GM18519 (cell line): ENCODE data around the gene ROS1.
"Not testable (repeated sequence)": the region's sequence is repeated elsewhere in the genome, so short reads cannot be mapped to it uniquely, and the experiment has no call there.

Experiments used
- ATAC-seq: cut with Tn5 transposase; IDR thresholded peaks from one replicate; pipeline ENCODE4 v1.9.1; 2021; ENCODE audit warnings: mild to moderate bottlenecking, moderate library complexity; ENCODE audit not compliant: unreplicated experiment, low FRiP score

Gene ROS1

GRCh38 chr6:117387454-117387974 lies 38.2 kb downstream of the ROS1 start:
- ATAC-seq, result no peak

GRCh38 chr6:117384659-117385058 lies 41.1 kb downstream of the ROS1 start:
- no peak for ATAC-seq

- no peak for ATAC-seq
These were observed 44.0 kb downstream of the ROS1 start for GRCh38 chr6:117381749-117382148.

GRCh38 chr6:117380298-117380697 lies 45.4 kb downstream of the ROS1 start:
- ATAC-seq, result no peak

GRCh38 chr6:117375446-117375845 lies 50.3 kb downstream of the ROS1 start:
- ATAC-seq, result no peak

GRCh38 chr6:117373211-117373813 lies 52.4 kb downstream of the ROS1 start:
- no peak for ATAC-seq

- ATAC-seq, result not testable (repeated sequence)
These were observed 53.5 kb downstream of the ROS1 start for GRCh38 chr6:117372289-117372688.

GRCh38 chr6:117371492-117371891 lies 54.2 kb downstream of the ROS1 start:
- no peak for ATAC-seq

- ATAC-seq, result no peak
These were observed 66.2 kb downstream of the ROS1 start for GRCh38 chr6:117359581-117359980.

- no peak for ATAC-seq
These were observed 71.1 kb downstream of the ROS1 start for GRCh38 chr6:117354671-117355070.

- peak; percentile 82 for ATAC-seq
These were observed 73.2 kb downstream of the ROS1 start for GRCh38 chr6:117352466-117353081.

GRCh38 chr6:117351521-117351920 lies 74.2 kb downstream of the ROS1 start:
- ATAC-seq, result no peak

GRCh38 chr6:117346142-117346930 lies 79.4 kb downstream of the ROS1 start:
- no peak for ATAC-seq

- ATAC-seq, result no peak
These were observed 80.5 kb downstream of the ROS1 start for GRCh38 chr6:117345292-117345610.

GRCh38 chr6:117344444-117345291 lies 81.1 kb downstream of the ROS1 start:
- no peak for ATAC-seq

GRCh38 chr6:117338567-117338966 lies 87.2 kb downstream of the ROS1 start:
- ATAC-seq, result no peak

GRCh38 chr6:117329926-117330325 lies 95.8 kb downstream of the ROS1 start:
- no peak for ATAC-seq

- ATAC-seq, result no peak
These were observed 97.2 kb downstream of the ROS1 start for GRCh38 chr6:117328500-117328899.

GRCh38 chr6:117328005-117328389 lies 97.7 kb downstream of the ROS1 start:
- no peak for ATAC-seq

GRCh38 chr6:117327149-117328004 lies 98.4 kb downstream of the ROS1 start:
- ATAC-seq, result no peak
